Dedifferentiated amniotic fluid mesenchymal stem cell (primary cell): ENCODE measurements around the gene NPAS2.

Experiments
- DNase-seq: peaks from one replicate; pipeline ENCODE4 v3.0.0-alpha.2; 2016; ENCODE audit errors: extremely low spot score

Gene NPAS2

DNA sequence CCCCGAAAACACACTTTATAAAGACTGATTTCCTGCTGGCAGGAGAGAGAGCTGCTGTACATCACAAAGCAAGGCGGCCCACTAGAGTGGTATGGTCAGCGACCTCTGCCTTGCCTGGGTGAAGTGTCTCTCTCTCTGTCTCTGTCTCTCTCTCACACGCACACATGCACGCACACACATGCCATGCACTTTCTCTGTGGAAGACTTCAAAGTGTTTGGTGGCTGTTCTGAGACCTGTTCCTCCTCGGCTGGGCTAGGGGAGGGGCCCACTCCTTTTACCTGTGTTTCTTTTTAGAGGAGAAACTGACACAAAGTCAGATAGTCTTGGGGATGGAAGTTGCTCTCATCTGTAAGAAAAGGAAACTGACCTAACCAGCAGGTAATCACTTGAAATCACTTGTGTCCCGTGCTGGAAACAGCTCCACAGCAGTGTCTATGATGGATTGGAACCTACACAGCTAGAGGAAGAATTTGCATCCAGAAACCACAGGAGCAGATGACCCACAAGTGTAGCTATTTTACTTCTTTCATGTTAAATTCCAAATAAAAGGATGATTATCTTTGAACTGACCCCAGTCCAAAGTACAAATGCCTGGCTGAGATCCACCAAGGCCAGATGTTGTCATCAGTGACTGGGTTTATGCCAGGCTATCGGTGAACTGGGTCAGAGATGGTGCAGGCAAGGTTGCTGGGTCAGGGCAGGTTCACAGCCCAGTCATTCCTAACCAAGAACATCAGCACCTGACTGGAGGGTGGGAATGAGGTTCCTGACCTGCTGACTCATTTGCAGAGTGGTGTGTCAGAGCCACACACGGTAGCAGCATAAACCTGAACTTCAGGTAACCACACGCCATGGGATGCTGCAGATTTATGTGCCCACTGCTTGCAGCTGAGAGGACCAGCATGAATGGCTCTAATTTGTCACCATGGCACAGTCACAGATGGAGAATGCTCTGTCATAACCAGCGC is 63.0 kb downstream of the NPAS2 start:
- DNase-seq: no peak

DNA sequence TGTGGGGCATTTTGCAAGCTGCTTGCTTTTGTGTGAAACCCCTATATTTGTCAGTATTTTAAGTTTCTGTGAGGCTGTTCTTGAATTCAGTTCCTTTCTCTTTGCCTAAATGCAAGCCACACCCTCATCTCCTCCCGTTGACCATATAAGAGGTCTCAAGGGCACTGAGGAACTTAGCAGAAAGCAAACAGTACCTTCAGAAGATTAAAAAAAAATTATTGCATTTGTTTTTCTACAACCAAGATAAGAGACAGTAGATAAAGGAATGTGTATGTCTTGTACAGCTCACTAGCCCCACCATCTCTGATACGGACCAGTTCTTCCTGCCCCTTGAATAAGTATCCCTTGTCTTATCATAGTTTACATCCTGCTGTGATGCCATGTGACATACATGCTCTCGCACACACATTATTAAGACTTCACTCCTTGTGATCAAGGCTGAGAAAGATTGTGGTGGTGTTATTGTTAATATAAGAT is 64.2 kb downstream of the NPAS2 start:
- no peak for DNase-seq

DNA sequence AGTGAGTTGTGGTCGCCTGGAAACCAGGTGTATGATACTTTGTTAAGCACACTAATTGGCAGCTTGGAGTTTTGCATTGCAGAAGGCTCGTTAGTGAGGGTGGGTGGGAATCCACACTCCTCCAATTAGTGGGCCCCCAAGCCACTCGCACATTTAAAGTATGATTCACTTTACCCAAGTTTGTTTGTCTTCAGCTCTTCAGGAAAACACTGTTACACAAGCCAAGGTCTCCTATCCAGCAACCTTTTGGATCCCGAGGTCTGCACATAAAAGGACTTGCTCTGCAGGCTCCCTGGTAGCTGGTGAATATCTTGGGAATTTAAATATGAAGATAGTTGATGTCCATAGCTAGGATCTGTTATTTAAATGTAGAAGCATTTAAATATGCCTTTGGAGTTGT is 66.1 kb downstream of the NPAS2 start:
- no peak for DNase-seq

DNA sequence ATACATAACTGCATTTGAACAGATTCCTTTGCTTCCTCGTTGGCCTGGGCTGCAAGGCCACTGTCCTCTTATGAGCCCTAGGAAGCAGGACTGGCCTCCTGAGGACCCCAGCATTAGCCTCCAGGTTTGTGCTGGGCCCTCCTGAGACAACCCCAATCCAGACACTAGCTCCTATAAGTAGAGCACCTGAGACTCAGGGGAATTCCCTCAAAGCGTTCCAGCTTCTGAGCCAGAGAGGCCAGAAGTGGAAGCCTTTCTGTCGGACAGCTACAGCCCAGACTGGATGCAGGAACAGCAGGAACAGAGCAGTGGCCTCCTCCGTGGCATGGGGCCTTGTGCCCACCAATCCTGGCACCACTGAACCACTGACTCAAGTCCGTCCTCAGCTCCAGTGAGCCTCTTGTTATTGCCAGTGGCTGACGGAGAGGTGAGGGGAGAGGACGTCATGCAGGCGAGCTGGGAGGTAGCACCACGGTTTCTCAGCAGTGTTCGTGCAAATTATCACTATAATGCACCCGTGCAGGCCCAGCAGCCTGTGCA is 67.2 kb downstream of the NPAS2 start:
- no peak for DNase-seq

DNA sequence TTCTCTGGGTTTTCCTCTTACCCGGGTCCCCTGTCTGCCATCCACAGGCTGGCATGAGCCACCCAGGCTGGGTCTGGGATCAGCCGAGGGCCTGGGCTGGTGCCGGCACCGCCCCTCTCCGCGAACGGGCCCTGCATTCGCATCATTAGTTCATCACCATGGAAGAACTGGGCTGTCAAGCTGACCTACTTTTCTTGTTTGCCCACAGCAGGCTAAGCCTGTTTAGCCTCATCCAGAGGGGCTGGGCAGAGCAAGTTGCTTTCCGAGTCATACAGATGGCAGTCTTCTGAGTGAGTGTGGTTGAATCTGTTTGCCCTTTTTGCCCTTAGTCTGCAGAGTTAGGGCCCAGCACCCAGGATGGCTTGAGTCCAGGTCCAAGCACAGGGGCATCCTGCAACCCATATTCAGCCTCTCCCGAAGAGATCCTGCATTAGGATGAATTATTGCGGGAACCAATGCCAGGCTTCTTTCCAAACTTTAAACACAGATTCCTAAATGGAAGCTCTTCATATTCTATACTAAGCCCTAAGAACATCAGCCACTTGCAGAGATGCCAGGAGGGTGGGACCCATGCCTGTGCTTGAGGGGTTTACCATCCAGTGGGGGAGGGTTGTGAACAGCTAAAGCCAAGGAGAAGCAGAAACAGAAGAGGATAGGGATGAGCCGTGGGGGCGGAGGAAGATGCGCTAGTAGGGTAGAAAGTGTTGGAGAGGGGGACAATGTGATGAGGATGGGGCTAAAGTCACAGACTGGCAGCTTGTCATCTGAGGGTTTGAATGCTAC is 68.0 kb downstream of the NPAS2 start:
- DNase-seq: no peak

DNA sequence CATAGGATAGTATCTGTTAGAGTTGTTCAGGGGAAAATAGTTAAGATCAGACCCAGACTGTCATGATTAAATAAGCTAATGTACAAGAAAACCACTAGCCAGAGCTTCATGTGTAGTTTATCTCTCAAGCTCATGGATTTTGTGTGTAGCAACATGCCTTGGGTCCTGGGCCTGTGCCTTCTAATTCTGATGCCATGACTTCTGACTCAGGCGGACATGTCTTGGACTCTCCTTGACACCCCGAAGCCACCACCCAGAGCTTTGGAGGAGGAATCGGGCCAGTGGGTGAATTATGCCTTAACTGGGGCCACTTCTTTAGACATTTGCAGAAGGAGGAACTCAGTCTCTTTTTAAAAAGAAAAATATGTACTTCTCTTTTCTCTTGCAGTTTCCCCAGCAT is 68.7 kb downstream of the NPAS2 start:
- no peak for DNase-seq

DNA sequence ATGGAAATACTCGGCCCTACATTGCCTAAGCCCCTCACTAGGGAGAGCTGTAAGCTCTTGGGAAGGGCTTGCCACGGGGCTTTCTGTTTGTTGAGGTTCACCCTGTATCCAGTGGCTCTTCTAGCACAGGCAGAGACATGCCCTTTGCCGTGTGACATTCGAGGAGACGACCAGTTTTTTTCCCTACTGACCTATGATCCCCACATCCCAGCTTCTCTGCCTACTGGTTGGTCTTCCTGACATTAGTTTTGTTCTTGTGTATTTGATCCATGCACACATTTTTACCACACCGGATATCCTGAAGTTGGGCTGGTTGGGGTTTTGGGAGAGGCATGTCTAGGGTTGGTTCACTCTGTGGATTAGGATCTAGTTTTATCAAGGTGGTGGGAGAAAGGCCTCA is 69.3 kb downstream of the NPAS2 start:
- no peak for DNase-seq

DNA sequence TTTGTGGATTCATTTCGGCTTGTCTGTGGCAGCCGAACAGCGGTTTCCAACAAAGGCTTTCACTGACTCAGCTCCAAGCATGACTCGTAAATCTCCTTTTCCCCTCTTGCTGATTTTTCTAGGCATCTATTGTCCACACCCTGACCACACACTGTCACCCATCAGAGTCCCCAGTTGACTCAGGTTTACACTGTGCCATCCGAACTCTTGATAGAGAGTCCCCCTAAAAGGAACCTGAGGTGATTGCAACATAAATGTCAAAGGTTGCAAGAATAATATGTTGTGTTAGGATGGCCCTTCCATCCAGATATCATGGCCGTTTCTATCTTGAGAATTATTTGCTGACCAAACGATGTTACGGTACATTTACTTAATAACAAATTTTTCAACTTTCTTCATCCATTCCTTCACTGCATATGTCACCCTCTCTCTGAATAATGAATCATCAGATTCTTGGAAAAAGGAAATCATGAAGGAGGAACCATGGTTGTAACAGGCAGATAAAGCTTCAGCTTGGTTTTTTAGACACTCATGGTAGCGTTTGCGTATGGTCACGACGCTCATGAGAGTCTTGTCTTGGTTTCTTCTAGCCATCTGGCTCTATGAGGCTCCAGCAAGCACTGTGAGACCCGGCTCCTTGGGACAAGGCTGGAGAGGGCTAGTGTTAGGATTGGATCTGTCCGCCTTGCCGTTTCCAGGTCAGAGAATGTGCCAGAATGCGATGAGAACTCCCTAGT is 72.1 kb downstream of the NPAS2 start:
- peak; percentile 34 for DNase-seq

DNA sequence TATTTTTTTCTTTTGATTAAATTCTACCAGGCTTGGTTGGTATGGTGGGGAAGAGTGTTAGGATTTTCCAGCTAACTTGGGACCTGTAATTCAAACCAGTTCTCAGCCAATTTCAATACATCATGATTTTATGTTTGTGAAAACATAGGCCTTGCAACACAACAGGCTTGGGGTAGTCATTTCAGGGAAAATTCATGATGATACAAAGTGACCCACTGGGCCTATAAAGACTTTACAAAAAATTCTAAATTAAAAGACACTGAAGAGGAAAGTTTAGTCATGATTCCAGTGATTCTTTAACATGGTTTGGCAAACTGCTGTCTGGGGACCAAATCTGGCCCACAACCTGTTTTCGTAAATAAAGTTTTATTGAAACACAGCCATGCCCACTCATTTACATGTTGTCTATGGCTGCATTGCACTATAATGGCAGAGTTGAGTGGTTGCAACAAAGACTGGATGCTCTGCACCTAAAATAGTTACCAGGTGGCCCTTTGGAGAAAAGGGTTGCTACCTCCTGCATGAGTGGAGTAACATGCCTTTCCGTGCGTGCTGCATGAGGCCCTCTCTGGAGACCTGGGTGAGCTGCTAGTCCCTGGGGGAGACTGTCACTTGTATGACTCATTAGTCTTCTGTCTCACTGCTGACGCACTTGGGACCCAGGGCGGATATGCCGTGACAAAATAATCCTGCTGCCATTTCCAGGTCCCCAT is 73.6 kb downstream of the NPAS2 start:
- no peak for DNase-seq

DNA sequence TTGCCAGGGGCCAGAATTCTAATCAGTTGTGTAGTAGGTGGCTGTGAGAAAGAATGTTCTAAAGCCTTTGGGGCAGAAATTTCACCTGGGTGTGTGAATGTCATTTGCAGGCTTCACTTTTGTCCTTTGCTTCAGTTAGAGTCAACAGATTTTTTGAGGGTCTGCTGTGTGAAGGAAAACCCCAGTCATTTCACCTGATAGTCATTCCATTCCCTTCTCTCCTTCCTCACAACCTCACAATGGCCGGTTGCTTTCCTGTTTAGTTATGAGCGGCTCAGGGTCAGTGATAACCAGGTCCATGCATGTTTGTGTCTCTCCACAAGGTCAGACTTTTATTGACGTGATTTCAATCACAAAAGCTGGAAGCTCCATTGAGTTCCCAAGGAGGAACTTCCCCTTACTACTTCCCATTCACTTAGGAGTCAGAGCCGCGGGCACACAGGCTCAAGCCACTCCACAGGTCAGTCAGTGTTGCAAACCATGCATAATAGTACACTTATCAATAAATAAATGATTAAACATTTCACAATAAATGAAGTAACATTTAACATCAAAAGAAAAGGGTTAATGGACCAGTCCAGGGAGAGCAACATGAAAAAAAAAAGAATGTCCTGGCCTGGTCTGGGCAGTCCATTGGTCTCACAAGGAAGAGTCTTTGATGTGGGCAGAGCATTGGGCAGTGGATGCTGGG is 74.3 kb downstream of the NPAS2 start:
- no peak for DNase-seq

DNA sequence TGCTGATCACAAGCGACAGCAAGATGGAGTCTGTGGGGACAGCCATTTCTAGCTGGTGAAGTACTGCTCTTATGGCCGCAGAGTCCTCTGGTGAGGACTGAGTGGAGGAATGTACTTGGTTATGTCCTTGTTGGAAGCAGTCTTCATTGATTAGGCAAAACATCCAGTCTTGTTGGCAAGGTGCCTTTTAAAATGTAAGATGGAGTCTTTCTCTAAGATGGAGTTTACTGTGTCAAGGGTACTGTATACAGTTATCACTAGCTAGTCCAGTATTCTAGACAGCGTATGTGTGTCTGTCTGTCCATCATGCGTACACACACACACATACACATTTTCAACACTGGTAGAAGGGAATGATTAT is 74.8 kb downstream of the NPAS2 start:
- no peak for DNase-seq

DNA sequence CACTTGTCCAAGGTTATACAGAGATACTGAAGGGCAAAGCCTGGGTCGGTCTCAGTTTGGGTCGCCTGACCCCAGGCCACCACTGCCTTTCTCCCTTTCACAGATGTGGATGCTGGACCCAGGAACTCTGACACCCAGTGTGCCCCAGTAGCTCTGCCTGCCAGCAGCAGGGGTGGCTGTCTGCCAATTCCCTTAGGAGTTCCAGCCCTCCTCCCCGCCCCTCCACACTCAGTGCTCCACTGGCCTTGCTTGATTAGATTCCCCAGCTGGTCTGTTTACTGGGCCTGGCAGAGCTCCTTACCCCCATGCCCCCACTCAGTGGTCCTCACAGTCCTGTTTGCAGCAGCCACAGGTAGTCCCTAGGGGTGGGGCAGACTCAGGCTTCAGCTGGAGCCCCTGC is 75.5 kb downstream of the NPAS2 start:
- no peak for DNase-seq

DNA sequence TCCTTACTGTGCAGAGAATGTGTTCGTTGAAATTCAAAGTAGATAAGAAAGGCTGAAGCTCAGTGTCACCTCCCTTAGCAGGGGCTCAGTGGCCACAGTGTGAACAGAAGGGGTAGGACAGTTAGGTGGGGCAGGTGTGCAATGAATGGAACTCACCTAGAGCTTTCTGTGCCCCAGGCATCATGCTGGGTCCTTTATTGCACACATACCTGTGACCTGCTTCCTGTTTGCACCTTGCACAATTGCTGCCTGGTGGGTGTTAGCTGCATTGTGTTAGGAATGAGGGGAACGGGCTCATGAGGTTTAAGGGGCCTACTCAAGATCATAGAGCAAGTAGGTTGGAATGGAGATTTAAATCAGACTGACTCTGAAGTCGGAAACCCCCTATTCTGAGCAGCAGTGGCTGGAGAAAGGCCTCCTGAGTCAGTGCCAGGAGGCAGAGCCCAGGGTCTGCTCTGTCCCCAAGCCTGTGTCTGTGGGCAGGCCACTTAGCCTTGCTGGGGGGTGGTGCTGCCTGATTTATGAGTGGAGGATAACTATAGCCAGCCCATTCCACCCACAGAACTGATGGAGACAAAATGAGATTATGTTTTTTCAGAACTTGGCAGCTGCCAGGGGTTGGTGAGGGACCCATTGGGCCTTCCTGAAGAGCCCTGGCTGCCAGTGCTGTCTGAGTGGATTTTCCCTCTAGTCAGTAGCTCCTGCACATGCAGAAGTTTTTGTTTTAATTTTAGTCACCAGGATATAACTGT is 76.2 kb downstream of the NPAS2 start:
- DNase-seq: no peak

DNA sequence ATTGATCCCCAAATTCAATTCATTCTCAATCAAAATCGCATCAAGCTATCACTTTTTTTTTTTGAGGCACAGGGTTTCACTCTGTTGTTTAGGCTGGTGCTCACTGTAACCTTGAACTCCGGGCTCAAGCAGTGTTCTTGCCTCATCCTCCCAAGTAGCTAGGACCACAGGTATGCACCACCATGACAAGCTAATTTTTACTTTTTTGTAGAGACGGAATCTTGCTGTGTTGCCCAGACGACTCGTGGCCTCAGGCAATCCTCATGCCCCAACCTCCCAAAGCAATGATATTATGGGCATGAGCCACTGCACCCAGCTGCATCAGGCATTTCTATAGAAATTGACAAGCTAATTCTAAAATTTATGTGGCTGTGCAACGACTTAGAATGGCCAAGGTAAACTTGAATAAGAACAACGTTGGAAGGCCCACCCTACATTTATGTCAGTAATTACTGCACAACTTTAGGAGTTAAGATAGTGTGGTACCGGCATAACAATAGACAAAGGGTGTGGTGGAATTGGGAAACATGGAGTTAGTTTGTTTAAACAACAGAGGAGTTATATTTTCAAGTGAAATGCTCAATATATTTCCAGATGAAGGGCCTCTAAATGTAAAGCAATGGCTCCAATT is 78.2 kb downstream of the NPAS2 start:
- DNase-seq: no peak

DNA sequence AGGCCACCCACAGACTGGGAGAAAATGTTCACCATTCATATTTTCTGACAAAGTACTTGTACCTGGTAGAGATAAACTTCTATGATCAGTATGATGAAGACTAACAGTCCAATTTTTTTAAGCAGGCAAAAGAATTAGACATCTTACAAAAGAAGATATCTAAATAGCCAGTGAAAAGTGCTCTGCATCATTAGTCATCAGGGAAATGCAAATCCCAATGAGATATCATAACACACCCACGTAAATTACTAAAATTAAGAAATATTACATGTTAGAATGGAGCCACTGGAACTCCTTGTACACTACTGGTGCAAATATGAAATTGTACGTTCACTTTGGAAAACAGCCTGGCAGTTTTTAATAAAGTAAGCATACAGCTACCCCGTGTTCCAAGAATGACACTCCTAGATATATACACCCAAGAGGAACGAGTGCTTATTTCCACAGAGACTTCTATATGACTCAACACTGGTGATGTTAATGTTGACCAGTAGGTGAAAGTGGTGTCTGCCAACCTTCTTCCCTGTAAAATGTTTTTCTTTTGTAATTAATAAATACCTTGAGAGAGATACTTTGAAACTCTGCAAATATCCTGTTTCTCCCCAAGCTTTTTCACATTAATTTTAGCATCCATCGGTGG is 80.3 kb downstream of the NPAS2 start:
- DNase-seq: no peak

DNA sequence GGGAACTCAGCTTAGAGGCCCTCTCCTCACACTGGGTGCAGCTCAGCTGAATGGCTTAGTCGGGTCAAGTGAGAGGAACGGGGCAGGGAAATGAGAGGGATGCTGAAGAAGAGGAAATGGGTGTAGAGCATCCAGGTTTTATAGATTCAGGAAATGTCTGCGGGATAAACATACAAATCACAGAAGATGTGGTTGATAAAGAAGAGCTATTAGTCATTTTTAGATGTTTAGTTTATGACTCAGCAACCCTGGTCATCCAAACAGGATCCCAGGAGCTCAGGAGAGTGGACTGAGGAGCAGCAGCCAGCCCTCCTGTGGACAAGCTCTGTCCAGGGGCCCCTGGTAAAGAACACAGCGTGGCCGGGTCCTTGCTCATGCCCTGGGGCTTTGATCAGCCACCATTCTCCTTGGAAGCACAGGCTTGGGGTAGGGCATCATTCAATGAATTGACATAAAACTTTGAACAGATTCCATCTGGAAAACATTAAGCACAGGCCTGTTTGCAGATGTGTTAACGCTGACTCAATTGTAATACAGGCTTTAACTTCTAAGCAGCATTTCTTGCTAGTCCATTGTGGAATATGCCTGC is 83.0 kb downstream of the NPAS2 start:
- peak; percentile 95 for DNase-seq

DNA sequence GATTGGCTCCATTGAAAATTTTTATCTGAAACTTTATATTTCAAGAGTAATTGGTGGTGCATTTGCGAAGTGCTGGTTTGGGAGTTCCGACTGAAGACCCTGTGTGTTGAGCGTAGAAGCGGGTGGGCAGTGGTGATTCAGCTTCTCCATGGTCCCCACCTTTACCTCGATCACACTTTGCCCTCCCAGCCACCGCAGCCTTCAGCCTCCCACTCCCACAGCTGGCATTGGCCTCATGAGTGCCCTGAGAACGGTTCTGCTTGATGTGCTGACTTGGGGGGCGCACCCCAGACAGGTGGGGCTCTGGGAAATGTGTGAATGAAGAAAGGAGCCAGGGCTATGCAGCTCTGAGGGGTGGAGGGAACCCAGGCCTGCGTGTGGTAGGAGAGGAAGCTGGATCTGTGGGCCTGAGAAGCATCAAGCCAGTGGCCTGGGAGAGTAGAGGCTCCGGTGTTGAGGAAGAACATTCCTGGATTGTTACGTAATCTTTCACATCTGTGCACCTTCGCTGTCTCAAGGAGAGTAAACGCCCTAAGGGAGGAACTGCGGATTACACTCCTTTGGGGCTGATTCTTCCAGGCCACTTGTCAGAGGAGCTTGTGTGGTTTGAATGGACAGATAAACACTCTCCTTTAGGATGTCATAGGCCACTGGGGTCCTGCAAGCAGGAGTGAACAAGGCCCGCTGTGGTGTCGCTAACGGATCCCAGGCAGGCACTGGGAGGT is 83.8 kb downstream of the NPAS2 start:
- no peak for DNase-seq
